HepG2 (cell line): ENCODE data around the gene H2AZ2. TPM values are rescaled to one million over a fixed set of nuclear protein-coding genes. Genes with fewer than 3 reads are reported as not detected.
A peak's percentile ranks its signal among the peaks of the same experiment; 100 is the strongest.
"Not testable (repeated sequence)": the region's sequence is repeated elsewhere in the genome, so short reads cannot be mapped to it uniquely, and the experiment has no call there.

Experiments used
- ATAC-seq: fragments of 200-7000 bp; cut with Tn5 transposase; 3 replicates; pipeline ENCODE4 v1.9.1; 2020; ENCODE audit warnings: mild to moderate bottlenecking, moderate library complexity
- BruUV-seq: library from RNA; stranded (reverse); fragments of 400-500 nt; replicated peaks from 2 replicates; lab custom pipeline; 2021; lab: Mats Ljungman, UMichigan
- CTCF ChIA-PET: fragments of 300-600 bp; formaldehyde crosslinking; extraction: SDS; loops from one replicate; lab custom pipeline; 2021; ENCODE audit warnings: low total read pairs, inconsistent platforms, low intra/inter-chr PET ratio; lab: Yijun Ruan, JAX
- POLR2A ChIA-PET: fragments of 350-600 bp; sonication (Branson Sonifier 250); formaldehyde crosslinking; loops from one replicate; lab custom pipeline; 2020; ENCODE audit warnings: antibody characterized with exemption, inconsistent platforms; lab: Yijun Ruan, JAX
- DNase-seq: peaks from one replicate; pipeline ENCODE4 v3.0.0-alpha.2; 2015; ENCODE audit warnings: low spot score
- FAIRE-seq: peaks from 3 replicates; lab custom pipeline; 2011; peaks lifted over from hg19 to GRCh38; lab: Jason Lieb, UNC
- H2AFZ ChIP-seq: one replicate; pipeline ENCODE4 v1.6.1; 2011; ENCODE audit warnings: low read length, inconsistent platforms
- H3K27ac ChIP-seq: fragments of 300-600 bp; 3 replicates; pipeline ENCODE4 v1.8.0; 2011; ENCODE audit warnings: mixed run types, mild to moderate bottlenecking, mixed read lengths, low read length, inconsistent platforms; ENCODE audit not compliant: insufficient read depth; ENCODE audit errors: extremely low read length
- H3K27me3 ChIP-seq, 2 experiments: fragments of 200-600 bp in 1 of 2; 2 replicates in 1 of 2; 3 replicates in 1 of 2; pipeline versions ENCODE4 v1.6.0 to v1.8.0; 2011; ENCODE audit warnings: low read length in 2 of 2, mild to moderate bottlenecking in 2 of 2, moderate library complexity in 2 of 2, inconsistent platforms in 1 of 2; ENCODE audit not compliant: insufficient read depth in 2 of 2, control insufficient read depth in 1 of 2
- H3K36me3 ChIP-seq, 2 experiments: fragments of 200-600 bp in 1 of 2; replicated peaks in 1 of 2; 2 replicates in 1 of 2; 3 replicates in 1 of 2; pipeline versions ENCODE4 v1.5.1 to v1.8.0; 2011; ENCODE audit warnings: low read length in 2 of 2, inconsistent platforms in 1 of 2; ENCODE audit not compliant: insufficient read depth in 2 of 2, control insufficient read depth in 1 of 2
- H3K4me1 ChIP-seq: 2 replicates; pipeline ENCODE4 v1.5.1; 2012; ENCODE audit warnings: low read length, inconsistent platforms; ENCODE audit not compliant: insufficient read depth
- H3K4me2 ChIP-seq: 2 replicates; pipeline ENCODE4 v1.6.0; 2011; ENCODE audit warnings: low read depth, low read length, inconsistent platforms
- H3K4me3 ChIP-seq, 3 experiments: fragments of 200-600 bp in 1 of 3; sonication (generic), shearing (Covaris generic) in 1 of 3; replicated peaks in 1 of 3; 2 replicates each; pipeline ENCODE4 v1.5.1; 2011 to 2016; ENCODE audit warnings: low read length in 3 of 3, inconsistent platforms in 2 of 3, low read depth in 2 of 3, mild to moderate bottlenecking in 2 of 3, control low read depth in 1 of 3, mixed read lengths in 1 of 3; ENCODE audit not compliant: insufficient read depth in 1 of 3
- H3K79me2 ChIP-seq: one replicate; pipeline ENCODE4 v1.6.1; 2011; ENCODE audit warnings: low read length, inconsistent platforms; ENCODE audit not compliant: insufficient read depth
- H3K9ac ChIP-seq: 2 replicates; pipeline ENCODE4 v1.6.0; 2011; ENCODE audit warnings: mild to moderate bottlenecking, low read depth, low read length, inconsistent platforms; ENCODE audit not compliant: insufficient read depth
- H3K9me3 ChIP-seq: 2 replicates; pipeline ENCODE4 v1.5.1; 2012; ENCODE audit warnings: mild to moderate bottlenecking, low read length
- H4K20me1 ChIP-seq: 2 replicates; pipeline ENCODE4 v1.6.0; 2011; ENCODE audit warnings: inconsistent platforms, mild to moderate bottlenecking, low read length, moderate library complexity; ENCODE audit not compliant: insufficient read depth
- BCL6 ChIP-seq: IDR thresholded peaks from 2 replicates; pipeline ENCODE4 v1.6.1; 2016; ENCODE audit warnings: missing genetic modification reagents, missing compliant biosample characterization
- EHMT2 ChIP-seq: fragments of 200-600 bp; sonication (generic); IDR thresholded peaks from 2 replicates; pipeline ENCODE4 v1.7.0; 2017; ENCODE audit warnings: antibody characterized with exemption, low read depth, low read length, borderline replicate concordance
- FOXP4 ChIP-seq: sonication (generic); formaldehyde crosslinking; IDR thresholded peaks from 2 replicates; pipeline ENCODE4 v1.4.0; 2020; ENCODE audit warnings: missing genetic modification reagents
- PHF20 ChIP-seq: sonication (generic); formaldehyde crosslinking; IDR thresholded peaks from 2 replicates; pipeline ENCODE4 v1.5.0; 2020; ENCODE audit warnings: mild to moderate bottlenecking, missing genetic modification reagents
- TBP ChIP-seq: sonication (generic); formaldehyde crosslinking; IDR thresholded peaks from 2 replicates; pipeline ENCODE4 v1.5.0; 2020; ENCODE audit warnings: missing genetic modification reagents
- ZBTB3 ChIP-seq: sonication (generic); formaldehyde crosslinking; IDR thresholded peaks from 2 replicates; pipeline ENCODE4 v1.4.0; 2020; ENCODE audit warnings: low read depth, mild to moderate bottlenecking, moderate library complexity, missing genetic modification reagents, borderline replicate concordance
- ZBTB46 ChIP-seq: sonication (generic); formaldehyde crosslinking; IDR thresholded peaks from 2 replicates; pipeline ENCODE4 v1.4.0; 2020; ENCODE audit warnings: mild to moderate bottlenecking, missing genetic modification reagents, borderline replicate concordance
- ZMYM3 ChIP-seq: sonication (generic); formaldehyde crosslinking; IDR thresholded peaks from 2 replicates; pipeline ENCODE4 v1.5.1; 2020; ENCODE audit warnings: mild to moderate bottlenecking, missing genetic modification reagents
- ZNF205 ChIP-seq: IDR thresholded peaks from 2 replicates; pipeline ENCODE4 v1.6.1; 2018; ENCODE audit warnings: missing biosample characterization, missing genetic modification reagents
- ZNF282 ChIP-seq: fragments of 450-650 bp; IDR thresholded peaks from 2 replicates; pipeline ENCODE4 v1.6.1; 2018; ENCODE audit not compliant: partially characterized antibody
- ZNF709 ChIP-seq: sonication (generic); formaldehyde crosslinking; IDR thresholded peaks from 2 replicates; pipeline ENCODE4 v1.5.0; 2020; ENCODE audit warnings: mild to moderate bottlenecking, missing genetic modification reagents
- ZNF773 ChIP-seq: sonication (generic); formaldehyde crosslinking; IDR thresholded peaks from 2 replicates; pipeline ENCODE4 v1.4.0; 2020; ENCODE audit warnings: missing genetic modification reagents, borderline replicate concordance
- WGBS: methylation state at CpG from one replicate; pipeline ENCODE4 v1.1.6; 2017; ENCODE audit warnings: low lambda C conversion rate; 5-methylcytosine and 5-hydroxymethylcytosine counted together
- in situ Hi-C: cut with HindIII; loops from 2 replicates; pipeline ENCODE4 v1.10.0; 2017; ENCODE audit warnings: low pct_unique_long_range_greater_than_20kb; ENCODE audit not compliant: extremely low pct_ligation_motif_present
- intact Hi-C: fragments of 100-400 bp; cut with micrococcal nuclease; formaldehyde crosslinking; loops from one replicate; pipeline ENCODE4 v1.10.0; 2022; ENCODE audit not compliant: unreplicated experiment
- polyA plus RNA-seq, 8 experiments: library from polyadenylated mRNA; depleted of rRNA in 3 of 8; stranded (reverse) in 7 of 8; unstranded in 1 of 8; fragments of >200 nt; fragmentation: Illumina TruSeq in 4 of 8; extraction: Trizol in 4 of 8; gene quantifications; 2 replicates each; pipeline versions ENCODE4 v1.2.1 to v1.2.3, GENCODE V29; 2011 to 2016; ENCODE audit warnings: low read depth in 4 of 8, missing spikeins in 1 of 8, mixed read lengths in 1 of 8; ENCODE audit not compliant: insufficient read depth in 1 of 8
- total RNA-seq, 5 experiments: library from RNA; depleted of rRNA; stranded (reverse); fragments of >200 nt; fragmentation: Illumina TruSeq; extraction: Trizol; gene quantifications; 2 replicates each; pipeline ENCODE4 v1.2.3, GENCODE V29; 2016; ENCODE audit warnings: low read depth in 1 of 5
- TF ChIP-seq, protein P1 (sequence below): sonication (generic); formaldehyde crosslinking; IDR thresholded peaks from 2 replicates; pipeline ENCODE4 v1.5.0; 2020; ENCODE audit warnings: mild to moderate bottlenecking, missing genetic modification reagents

The H2AZ2 gene
- total and polyA plus RNA-seq, 2 of the 13 experiments (the other 11 are each of a cell fraction or from before 2014, with no cell fraction given): 121 to 223 TPM

GRCh38 chr7:44846390-44846789 is 1.5 kb downstream of the H2AZ2 start:
- H3K79me2 ChIP-seq: peaks cover 60% of the 10 kb centered on the region
- peak overlapping the region; percentile 69 for H3K4me2 ChIP-seq
- peak overlapping the region; percentile 91 for H3K9ac ChIP-seq
- FAIRE-seq, H2AFZ ChIP-seq, BruUV-seq, in situ Hi-C loops, H3K27me3 ChIP-seq, ATAC-seq, H3K9me3 ChIP-seq, CTCF ChIA-PET, DNase-seq, intact Hi-C loops: not testable (repeated sequence)
- peaks cover 20% of the 10 kb centered on the region for H4K20me1 ChIP-seq
- 0 out of 2 replicates have a peak, but pooled peaks have one; percentile 51 for TF ChIP-seq ZMYM3 (CRISPR knock-in tag)
- TF ChIP-seq, protein P1, sequence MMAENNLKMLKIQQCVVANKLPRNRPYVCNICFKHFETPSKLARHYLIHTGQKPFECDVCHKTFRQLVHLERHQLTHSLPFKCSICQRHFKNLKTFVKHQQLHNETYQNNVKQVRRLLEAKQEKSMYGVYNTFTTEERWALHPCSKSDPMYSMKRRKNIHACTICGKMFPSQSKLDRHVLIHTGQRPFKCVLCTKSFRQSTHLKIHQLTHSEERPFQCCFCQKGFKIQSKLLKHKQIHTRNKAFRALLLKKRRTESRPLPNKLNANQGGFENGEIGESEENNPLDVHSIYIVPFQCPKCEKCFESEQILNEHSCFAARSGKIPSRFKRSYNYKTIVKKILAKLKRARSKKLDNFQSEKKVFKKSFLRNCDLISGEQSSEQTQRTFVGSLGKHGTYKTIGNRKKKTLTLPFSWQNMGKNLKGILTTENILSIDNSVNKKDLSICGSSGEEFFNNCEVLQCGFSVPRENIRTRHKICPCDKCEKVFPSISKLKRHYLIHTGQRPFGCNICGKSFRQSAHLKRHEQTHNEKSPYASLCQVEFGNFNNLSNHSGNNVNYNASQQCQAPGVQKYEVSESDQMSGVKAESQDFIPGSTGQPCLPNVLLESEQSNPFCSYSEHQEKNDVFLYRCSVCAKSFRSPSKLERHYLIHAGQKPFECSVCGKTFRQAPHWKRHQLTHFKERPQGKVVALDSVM (CRISPR knock-in tag): peak; percentile 83
- POLR2A ChIA-PET: interaction anchor here (0.7 to 2.9 kb wide), 6 partner anchors 16 to 264 kb away, joined by 3 to 20 read pairs (median 12); partner anchors contain the start of genes PURB and TMED4
- peak overlapping the region; percentile 64 to 92 (median 85) for H3K4me3 ChIP-seq
- WGBS: 7% methylated on average over 11 of the region's 11 CpGs
- peaks cover 2 to 20% of the 10 kb centered on the region in 2 experiments; a peak in 2 of 5 replicates for H3K36me3 ChIP-seq
- peaks cover 40% of the 10 kb centered on the region for H3K4me1 ChIP-seq
- H3K27ac ChIP-seq: peak overlapping the region; percentile 83

- H3K4me2 ChIP-seq: peak overlapping the region; percentile 69
- ChIA-PET CTCF (no interaction called here), POLR2A (no interaction called here)
- H3K4me1 ChIP-seq: peaks cover 40% of the 10 kb centered on the region
- in situ Hi-C loops (no loop called here), intact Hi-C loops (no loop called here)
- H2AFZ ChIP-seq: no peak overlapping the region
- H3K27ac ChIP-seq: no peak overlapping the region
- FAIRE-seq (no peak), ATAC-seq (no peak), DNase-seq (no peak)
- H3K4me3 ChIP-seq: peak overlapping the region in 2 of 3 experiments; percentile 85 to 92; a peak in 3 of 6 replicates
- H3K36me3 ChIP-seq: peaks cover 5 to 28% of the 10 kb centered on the region in 2 experiments
- BruUV-seq: no TSS peak
- peaks cover 20% of the 10 kb centered on the region for H4K20me1 ChIP-seq
- peaks cover 68% of the 10 kb centered on the region for H3K79me2 ChIP-seq
- no peaks in the 10 kb centered on the region; a peak in 1 of 5 replicates for H3K27me3 ChIP-seq
- no peak overlapping the region for H3K9ac ChIP-seq
- H3K9me3 ChIP-seq: no peaks in the 10 kb centered on the region
- TF ChIP-seq ZBTB3 (CRISPR knock-in tag) (no peak), ZNF205 (CRISPR knock-in tag) (no peak), BCL6 (CRISPR knock-in tag) (no peak), PHF20 (CRISPR knock-in tag) (no peak), TBP (CRISPR knock-in tag) (no peak), ZNF709 (CRISPR knock-in tag) (no peak), ZNF282 (no peak), EHMT2 (no peak), ZBTB46 (no peak), ZNF773 (CRISPR knock-in tag) (no peak), FOXP4 (CRISPR knock-in tag) (no peak)
Measured at GRCh38 chr7:44845451-44845850, 2.4 kb downstream of the H2AZ2 start.
